ENCODE measurements around the gene NLRP14. TPM values are rescaled to one million over a fixed set of nuclear protein-coding genes. Genes with fewer than 3 reads are reported as not detected.

The NLRP14 gene
- total and polyA plus RNA-seq, 3 donors from 2014 or later = 1.2 to 2.4 (median 1.6) TPM

DNA sequence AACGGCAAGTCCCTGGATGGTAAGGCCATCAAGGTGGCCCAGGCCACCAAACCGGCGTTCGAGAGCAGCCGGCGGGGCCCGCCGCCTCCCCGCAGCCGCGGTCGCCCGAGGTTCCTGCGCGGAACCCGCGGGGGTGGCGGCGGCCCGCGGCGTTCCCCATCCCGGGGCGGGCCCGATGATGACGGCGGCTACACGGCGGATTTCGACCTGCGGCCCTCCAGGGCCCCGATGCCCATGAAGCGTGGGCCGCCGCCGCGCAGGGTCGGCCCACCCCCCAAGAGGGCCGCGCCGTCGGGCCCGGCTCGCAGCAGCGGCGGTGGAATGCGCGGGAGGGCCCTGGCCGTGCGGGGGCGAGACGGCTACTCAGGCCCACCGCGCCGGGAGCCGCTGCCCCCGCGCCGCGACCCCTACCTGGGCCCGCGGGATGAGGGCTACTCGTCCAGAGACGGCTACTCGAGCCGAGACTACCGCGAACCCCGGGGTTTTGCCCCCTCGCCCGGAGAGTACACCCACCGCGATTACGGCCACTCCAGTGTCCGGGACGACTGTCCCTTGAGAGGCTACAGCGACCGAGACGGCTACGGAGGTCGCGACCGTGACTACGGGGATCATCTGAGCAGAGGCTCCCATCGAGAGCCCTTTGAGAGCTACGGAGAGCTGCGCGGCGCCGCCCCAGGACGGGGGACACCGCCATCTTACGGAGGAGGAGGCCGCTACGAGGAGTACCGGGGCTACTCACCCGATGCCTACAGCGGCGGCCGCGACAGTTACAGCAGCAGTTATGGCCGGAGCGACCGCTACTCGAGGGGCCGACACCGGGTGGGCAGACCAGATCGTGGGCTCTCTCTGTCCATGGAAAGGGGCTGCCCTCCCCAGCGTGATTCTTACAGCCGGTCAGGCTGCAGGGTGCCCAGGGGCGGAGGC is 69.3 kb downstream of the NLRP14 start:
- TF ChIP-seq POLR2A (IDR thresholded peaks at IDR 0.05) (no peak), CTCF (IDR thresholded peaks at IDR 0.05) (no peak)
- 78 to 83% methylated on average over 47 to 111 of the region's 111 CpGs for WGBS, 2 donors
- intact Hi-C loops (cut with DNase I; ENCODE audit: low total_unique reads) = loop anchor here (10.0 kb wide), 1 partner anchor 605 kb away; no protein-coding TSS in a partner anchor

DNA sequence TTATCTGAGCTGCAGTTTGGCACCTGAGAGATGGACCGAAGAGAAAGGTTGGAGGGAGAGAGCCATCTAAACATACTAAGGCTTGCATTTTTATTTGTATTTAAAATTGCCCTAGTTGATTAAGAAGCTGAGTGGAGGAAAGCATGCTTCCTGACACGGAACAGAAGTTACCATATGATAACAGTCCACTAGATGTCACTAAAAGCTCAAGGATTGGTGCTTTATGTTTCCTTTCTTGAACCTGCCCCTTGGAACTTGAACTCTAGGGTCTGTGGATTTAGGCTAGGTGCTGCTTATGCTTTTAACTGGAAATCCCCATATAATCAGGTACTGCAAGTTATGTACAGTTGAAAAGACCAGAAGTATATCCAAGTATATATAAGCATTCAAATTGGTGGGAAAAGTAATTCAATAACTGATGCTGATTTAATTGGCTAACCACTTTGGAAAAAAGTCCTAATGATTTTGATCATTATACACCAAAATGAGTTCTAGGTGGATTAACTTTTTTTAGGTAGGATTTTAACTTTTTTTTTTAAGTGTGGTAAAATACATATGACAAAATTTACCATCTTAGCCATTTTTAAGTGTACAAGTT is 78.1 kb downstream of the NLRP14 start:
- intact Hi-C loops (cut with DNase I; ENCODE audit: low total_unique reads) = loop anchor here (10.0 kb wide), 1 partner anchor 596 kb away; no protein-coding TSS in a partner anchor
- 25 to 29% methylated on average over 2 of the region's 2 CpGs for WGBS, 2 donors
- H3K4me3 ChIP-seq = no peak overlapping the region
- no peak for DNase-seq
- no peaks in the 10 kb centered on the region for H3K36me3 ChIP-seq (ENCODE audit: low read depth, missing control alignments)
- H3K4me1 ChIP-seq = no peaks in the 10 kb centered on the region
- TF ChIP-seq POLR2A (IDR thresholded peaks at IDR 0.05) = no peak
- peak in 2 of 3 experiments; percentile 51 to 56 for TF ChIP-seq CTCF (IDR thresholded peaks at IDR 0.05)
- H3K27me3 ChIP-seq = no peaks in the 10 kb centered on the region
- H3K9me3 ChIP-seq = no peaks in the 10 kb centered on the region
- H3K27ac ChIP-seq = no peak overlapping the region

More for the DNA sequence above, 69.3 kb downstream of the NLRP14 start:
- peak; percentile 31 for DNase-seq
- peak overlapping the region; percentile 49 to 58 for H3K4me3 ChIP-seq
- H3K36me3 ChIP-seq (ENCODE audit: low read depth, missing control alignments) = no peaks in the 10 kb centered on the region
- H3K27ac ChIP-seq = peak overlapping the region; percentile 48 to 79
- no peaks in the 10 kb centered on the region for H3K9me3 ChIP-seq
- no peaks in the 10 kb centered on the region for H3K27me3 ChIP-seq
- no peaks in the 10 kb centered on the region for H3K4me1 ChIP-seq

- H3K4me1 ChIP-seq = no peaks in the 10 kb centered on the region
- intact Hi-C loops (cut with DNase I; ENCODE audit: low total_unique reads) = no loop called here
- DNase-seq = no peak
- H3K4me3 ChIP-seq = no peak overlapping the region
- TF ChIP-seq POLR2A (IDR thresholded peaks at IDR 0.05) = no peak
- no peak for TF ChIP-seq CTCF (IDR thresholded peaks at IDR 0.05)
- no peak overlapping the region for H3K27ac ChIP-seq
- H3K36me3 ChIP-seq (ENCODE audit: low read depth, missing control alignments) = no peaks in the 10 kb centered on the region
- no peaks in the 10 kb centered on the region for H3K27me3 ChIP-seq
- H3K9me3 ChIP-seq = no peaks in the 10 kb centered on the region
- WGBS, 2 donors = 57 to 78% methylated on average over 1 of the region's 1 CpG
Observed at GRCh38 chr11:7115780-7116179, 95.5 kb downstream of the NLRP14 start.

DNA sequence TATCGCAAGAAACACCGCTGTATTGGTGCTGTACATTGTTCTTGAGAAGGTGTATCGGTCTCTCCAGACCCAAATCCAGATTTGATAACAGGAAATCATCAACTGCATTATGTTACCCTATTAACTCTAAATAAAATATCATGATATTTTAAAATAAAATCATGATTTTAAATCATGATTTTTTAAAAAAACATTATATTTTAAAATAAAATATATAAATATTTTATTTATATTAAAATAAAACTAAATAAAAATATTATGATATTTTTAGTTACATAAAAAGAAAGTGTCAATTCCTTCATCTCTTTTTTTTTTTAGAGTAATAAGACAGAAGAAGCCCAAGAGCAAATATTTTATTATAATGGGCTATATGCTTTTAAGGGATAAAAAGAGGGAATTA is 96.1 kb downstream of the NLRP14 start:
- Histone ChIP-seq H3K36me3 (ENCODE audit: low read depth, missing control alignments) (no peaks in the 10 kb centered on the region), H3K27me3 (no peaks in the 10 kb centered on the region), H3K4me1 (no peaks in the 10 kb centered on the region), H3K4me3 (no peak overlapping the region), H3K9me3 (no peaks in the 10 kb centered on the region), H3K27ac (no peak overlapping the region)
- 78 to 97% methylated on average over 3 of the region's 3 CpGs for WGBS, 2 donors
- no peak for DNase-seq
- TF ChIP-seq POLR2A (IDR thresholded peaks at IDR 0.05) = no peak
- no peak for TF ChIP-seq CTCF (IDR thresholded peaks at IDR 0.05)
- intact Hi-C loops (cut with DNase I; ENCODE audit: low total_unique reads) = no loop called here

Other genes starting within 250 kb of the NLRP14 start
- 1 to 10 TPM; 1.8 to 2.8 TPM for gene OR2AG2, start 248.5 kb upstream of the NLRP14 start, total RNA-seq
- 0.30 TPM for gene OR2AG2, start 248.5 kb upstream of the NLRP14 start, polyA plus RNA-seq (ENCODE audit: insufficient read depth, low read depth, low replicate concordance)
- gene OR2AG1, start 237.5 kb upstream of the NLRP14 start, total RNA-seq = not detected
- not detected for gene OR2AG1, start 237.5 kb upstream of the NLRP14 start, polyA plus RNA-seq (ENCODE audit: insufficient read depth, low read depth, low replicate concordance)
- gene OR6A2, start 220.8 kb upstream of the NLRP14 start, total RNA-seq = 1 to 10 TPM; 2.2 to 2.6 TPM
- gene OR6A2, start 220.8 kb upstream of the NLRP14 start, polyA plus RNA-seq (ENCODE audit: insufficient read depth, low read depth, low replicate concordance) = not detected
- gene OR10A5, start 174.8 kb upstream of the NLRP14 start, total RNA-seq = not detected
- gene OR10A5, start 174.8 kb upstream of the NLRP14 start, polyA plus RNA-seq (ENCODE audit: insufficient read depth, low read depth, low replicate concordance) = not detected
- gene OR10A2, start 157.4 kb upstream of the NLRP14 start, total RNA-seq = not detected
- gene OR10A2, start 157.4 kb upstream of the NLRP14 start, polyA plus RNA-seq (ENCODE audit: insufficient read depth, low read depth, low replicate concordance) = not detected
- not detected for gene OR10A4, start 143.9 kb upstream of the NLRP14 start, total RNA-seq
- not detected for gene OR10A4, start 143.9 kb upstream of the NLRP14 start, polyA plus RNA-seq (ENCODE audit: insufficient read depth, low read depth, low replicate concordance)
- gene OR2D2, start 128.0 kb upstream of the NLRP14 start, total RNA-seq = 1 to 10 TPM; 2.8 to 3.2 TPM
- gene OR2D2, start 128.0 kb upstream of the NLRP14 start, polyA plus RNA-seq (ENCODE audit: insufficient read depth, low read depth, low replicate concordance) = not detected
- gene OR2D3, start 99.5 kb upstream of the NLRP14 start, total RNA-seq = not detected
- gene OR2D3, start 99.5 kb upstream of the NLRP14 start, polyA plus RNA-seq (ENCODE audit: insufficient read depth, low read depth, low replicate concordance) = not detected
- gene ZNF215, start 94.1 kb upstream of the NLRP14 start, total RNA-seq = 1 to 10 TPM; 4.2 to 4.5 TPM
- 2.7 TPM for gene ZNF215, start 94.1 kb upstream of the NLRP14 start, polyA plus RNA-seq (ENCODE audit: insufficient read depth, low read depth, low replicate concordance)
- 1 to 10 TPM; 7.3 to 9.9 TPM for gene ZNF214, start 133 bp upstream of the NLRP14 start, total RNA-seq
- gene ZNF214, start 133 bp upstream of the NLRP14 start, polyA plus RNA-seq (ENCODE audit: insufficient read depth, low read depth, low replicate concordance) = 8.2 TPM
- 10 to 100 TPM; 58.2 to 79.4 TPM for gene RBMXL2, start 68.5 kb downstream of the NLRP14 start, total RNA-seq
- gene RBMXL2, start 68.5 kb downstream of the NLRP14 start, polyA plus RNA-seq (ENCODE audit: insufficient read depth, low read depth, low replicate concordance) = 103 TPM
- gene SYT9, start 231.4 kb downstream of the NLRP14 start, total RNA-seq = 1 to 10 TPM; 2.7 to 3.1 TPM
- 4.1 TPM for gene SYT9, start 231.4 kb downstream of the NLRP14 start, polyA plus RNA-seq (ENCODE audit: insufficient read depth, low read depth, low replicate concordance)

Measured in testis (tissue), 3 donors.